Measurements from ENCODE around the gene CCDC136.

GRCh38 chr7:128854396-128854795, 62.6 kb downstream of the CCDC136 start:
- TF ChIP-seq TAF1 (IDR thresholded peaks at IDR 0.05; ENCODE audit: low read depth) = no peak
- no peak for TF ChIP-seq FOXM1 (IDR thresholded peaks at IDR 0.05; ENCODE audit: borderline replicate concordance, low read depth)
- TF ChIP-seq CREB1 (IDR thresholded peaks at IDR 0.05; ENCODE audit: low read depth) = no peak
- TF ChIP-seq USF1 (IDR thresholded peaks at IDR 0.05) = no peak
- TF ChIP-seq ZBTB7A (IDR thresholded peaks at IDR 0.05; ENCODE audit: low read depth) = no peak
- no peak for TF ChIP-seq EP300 (IDR thresholded peaks at IDR 0.05; ENCODE audit: borderline replicate concordance)
- TF ChIP-seq RAD21 (IDR thresholded peaks at IDR 0.05; ENCODE audit: low read depth) = no peak
- TF ChIP-seq, protein P1, sequence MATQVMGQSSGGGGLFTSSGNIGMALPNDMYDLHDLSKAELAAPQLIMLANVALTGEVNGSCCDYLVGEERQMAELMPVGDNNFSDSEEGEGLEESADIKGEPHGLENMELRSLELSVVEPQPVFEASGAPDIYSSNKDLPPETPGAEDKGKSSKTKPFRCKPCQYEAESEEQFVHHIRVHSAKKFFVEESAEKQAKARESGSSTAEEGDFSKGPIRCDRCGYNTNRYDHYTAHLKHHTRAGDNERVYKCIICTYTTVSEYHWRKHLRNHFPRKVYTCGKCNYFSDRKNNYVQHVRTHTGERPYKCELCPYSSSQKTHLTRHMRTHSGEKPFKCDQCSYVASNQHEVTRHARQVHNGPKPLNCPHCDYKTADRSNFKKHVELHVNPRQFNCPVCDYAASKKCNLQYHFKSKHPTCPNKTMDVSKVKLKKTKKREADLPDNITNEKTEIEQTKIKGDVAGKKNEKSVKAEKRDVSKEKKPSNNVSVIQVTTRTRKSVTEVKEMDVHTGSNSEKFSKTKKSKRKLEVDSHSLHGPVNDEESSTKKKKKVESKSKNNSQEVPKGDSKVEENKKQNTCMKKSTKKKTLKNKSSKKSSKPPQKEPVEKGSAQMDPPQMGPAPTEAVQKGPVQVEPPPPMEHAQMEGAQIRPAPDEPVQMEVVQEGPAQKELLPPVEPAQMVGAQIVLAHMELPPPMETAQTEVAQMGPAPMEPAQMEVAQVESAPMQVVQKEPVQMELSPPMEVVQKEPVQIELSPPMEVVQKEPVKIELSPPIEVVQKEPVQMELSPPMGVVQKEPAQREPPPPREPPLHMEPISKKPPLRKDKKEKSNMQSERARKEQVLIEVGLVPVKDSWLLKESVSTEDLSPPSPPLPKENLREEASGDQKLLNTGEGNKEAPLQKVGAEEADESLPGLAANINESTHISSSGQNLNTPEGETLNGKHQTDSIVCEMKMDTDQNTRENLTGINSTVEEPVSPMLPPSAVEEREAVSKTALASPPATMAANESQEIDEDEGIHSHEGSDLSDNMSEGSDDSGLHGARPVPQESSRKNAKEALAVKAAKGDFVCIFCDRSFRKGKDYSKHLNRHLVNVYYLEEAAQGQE (IDR thresholded peaks at IDR 0.05; ENCODE audit: low read depth) = no peak
- no peak for TF ChIP-seq TEAD4 (IDR thresholded peaks at IDR 0.05)
- TF ChIP-seq TCF12 (IDR thresholded peaks at IDR 0.05; ENCODE audit: low read depth) = no peak
- no peak for TF ChIP-seq CEBPB (IDR thresholded peaks at IDR 0.05)
